B cell (primary cell): Measurements from ENCODE around the gene CERS1. TPM values are rescaled to one million over a fixed set of nuclear protein-coding genes. Genes with fewer than 3 reads are reported as not detected.

Experiments used
- ATAC-seq: fragments of 200-7000 bp; cut with Tn5 transposase; one replicate; pipeline ENCODE4 v1.10.0; 2021; ENCODE audit warnings: low read depth, mild to moderate bottlenecking, moderate number of reproducible peaks, moderate library complexity
- CTCF ChIA-PET: fragments of 350-600 bp; sonication (Branson Sonifier 250); formaldehyde crosslinking; loops from one replicate; lab custom pipeline; 2021; ENCODE audit warnings: antibody characterized with exemption, inconsistent platforms; lab: Charles Lee
- POLR2A ChIA-PET: fragments of 350-600 bp; sonication (Branson Sonifier 250); formaldehyde crosslinking; loops from one replicate; lab custom pipeline; 2021; ENCODE audit warnings: antibody characterized with exemption; lab: Charles Lee
- DNase-seq: peaks from one replicate; pipeline ENCODE4 v3.0.0; 2013
- H2AFZ ChIP-seq: 2 replicates; pipeline ENCODE4 v1.6.1; 2012; ENCODE audit warnings: mild to moderate bottlenecking, low read depth, low read length; ENCODE audit not compliant: insufficient read depth, poor library complexity, severe bottlenecking
- H3K27ac ChIP-seq, 2 donors: 1 replicate in 1 of 2; 2 replicates in 1 of 2; pipeline ENCODE4 v1.5.1; 2012 to 2013; ENCODE audit warnings: low read length in 2 of 2, mild to moderate bottlenecking in 2 of 2, moderate library complexity in 1 of 2
- H3K27me3 ChIP-seq, 4 experiments: fragments of 200-600 bp in 1 of 4; sonication (generic) in 1 of 4; replicated peaks in 1 of 4; 1 replicate in 2 of 4; 2 replicates in 2 of 4; pipeline versions ENCODE4 v1.6.1 to v1.7.0; 2013 to 2016; ENCODE audit warnings: low read length in 3 of 4, mild to moderate bottlenecking in 2 of 4, mixed read lengths in 1 of 4, moderate library complexity in 1 of 4; ENCODE audit not compliant: insufficient read depth in 4 of 4, control insufficient read depth in 3 of 4; ENCODE audit errors: control extremely low read depth in 1 of 4
- H3K36me3 ChIP-seq, 2 experiments: replicated peaks in 1 of 2; 1 replicate in 1 of 2; 2 replicates in 1 of 2; pipeline versions ENCODE4 v1.6.1 to v1.7.1; 2013; ENCODE audit warnings: low read length in 1 of 2; ENCODE audit not compliant: insufficient read depth in 2 of 2, control insufficient read depth in 1 of 2; ENCODE audit errors: control extremely low read depth in 1 of 2, extremely low read depth in 1 of 2
- H3K4me1 ChIP-seq, 2 donors: fragments of 200-600 bp in 1 of 2; sonication (generic) in 1 of 2; 1 replicate in 1 of 2; 2 replicates in 1 of 2; pipeline versions ENCODE4 v1.5.1 to v1.6.1; 2013 to 2017; ENCODE audit warnings: low read length in 2 of 2; ENCODE audit not compliant: control insufficient read depth in 2 of 2, insufficient read depth in 2 of 2
- H3K4me2 ChIP-seq: replicated peaks from 2 replicates; pipeline ENCODE3; 2012; ENCODE audit warnings: mild to moderate bottlenecking, low read depth, low read length; ENCODE audit not compliant: poor library complexity, severe bottlenecking
- H3K4me3 ChIP-seq, 5 experiments: fragments of 200-600 bp in 1 of 5; sonication (generic) in 1 of 5; 1 replicate in 3 of 5; 2 replicates in 2 of 5; pipeline versions ENCODE4 v1.5.1 to v1.7.0; 2011 to 2016; ENCODE audit warnings: low read length in 4 of 5, mild to moderate bottlenecking in 4 of 5, low read depth in 2 of 5, control low read depth in 1 of 5, moderate library complexity in 1 of 5; ENCODE audit not compliant: insufficient read depth in 1 of 5; ENCODE audit errors: control extremely low read depth in 1 of 5, extremely low read depth in 1 of 5
- H3K79me2 ChIP-seq: fragments of 200-600 bp; sonication (generic); one replicate; pipeline ENCODE4 v1.6.0; 2016; ENCODE audit warnings: low read length; ENCODE audit not compliant: control insufficient read depth, insufficient read depth
- H3K9ac ChIP-seq: fragments of 200-600 bp; sonication (generic); 2 replicates; pipeline ENCODE4 v1.6.1; 2017; ENCODE audit warnings: mild to moderate bottlenecking, low read length, moderate library complexity
- H3K9me3 ChIP-seq, 3 donors: one replicate each; pipeline versions ENCODE4 v1.6.1 to v1.7.1; 2013; ENCODE audit warnings: low read length in 2 of 3; ENCODE audit not compliant: control insufficient read depth in 2 of 3, insufficient read depth in 1 of 3; ENCODE audit errors: control extremely low read depth in 1 of 3
- H4K20me1 ChIP-seq: 2 replicates; pipeline ENCODE4 v1.6.0; 2012; ENCODE audit warnings: mild to moderate bottlenecking, low read length; ENCODE audit not compliant: insufficient read depth, control insufficient read depth, poor library complexity, severe bottlenecking
- H3K27ac Mint-ChIP-seq: one replicate; pipeline ENCODE4 v1.8.0; 2021; ENCODE audit warnings: mixed read lengths
- H3K27me3 Mint-ChIP-seq: one replicate; pipeline ENCODE4 v1.8.0; 2021; ENCODE audit warnings: mixed read lengths
- H3K4me1 Mint-ChIP-seq: one replicate; pipeline ENCODE4 v1.8.0; 2021; ENCODE audit warnings: mixed read lengths
- H3K4me3 Mint-ChIP-seq: one replicate; pipeline ENCODE4 v1.8.0; 2021; ENCODE audit warnings: mixed read lengths
- H3K9me3 Mint-ChIP-seq: one replicate; pipeline ENCODE4 v1.8.0; 2022; ENCODE audit warnings: mixed read lengths; ENCODE audit not compliant: insufficient read depth
- CTCF ChIP-seq: fragments of 200-600 bp; IDR thresholded peaks from one replicate; pipeline ENCODE4 v1.8.0; 2022; ENCODE audit warnings: antibody characterized with exemption, mild to moderate bottlenecking
- EZH2 ChIP-seq: IDR thresholded peaks from 2 replicates; pipeline ENCODE4 v1.6.1; 2012; ENCODE audit warnings: borderline replicate concordance, low read depth, mild to moderate bottlenecking, moderate library complexity, low read length; ENCODE audit not compliant: insufficient read depth, poor library complexity, severe bottlenecking
- WGBS: methylation state at CpG from one replicate; pipeline ENCODE4 v1.1.5; 2013; ENCODE audit warnings: missing lambda C conversion rate; ENCODE audit not compliant: insufficient coverage; 5-methylcytosine and 5-hydroxymethylcytosine counted together
- intact Hi-C: fragments of 100-400 bp; cut with micrococcal nuclease; formaldehyde crosslinking; loops from one replicate; pipeline ENCODE4 v1.10.0; 2022
- polyA plus RNA-seq: library from polyadenylated mRNA; depleted of rRNA; stranded (reverse); fragments of >200 nt; gene quantifications from 2 replicates; pipeline ENCODE4 v1.2.3, GENCODE V29; 2012
- total RNA-seq, 2 donors: library from RNA; stranded (reverse); fragments of 120-200 nt in 1 of 2; gene quantifications; 1 replicate in 1 of 2; 2 replicates in 1 of 2; pipeline versions ENCODE4 v1.2.3 to v1.2.4, GENCODE V29; 2013 to 2022

CERS1 gene
- total and polyA plus RNA-seq, 2 donors (not counting 1 experiment from before 2014, with no cell fraction given): not detected

- H3K4me3 Mint-ChIP-seq: peak within 1 kb of the TSS; percentile 91
- intact Hi-C loops: loop anchor here (1.0 to 5.0 kb wide), 6 partner anchors 44 to 629 kb away; partner anchors contain the start of genes COPE, DDX49, ELL and RAB3A
- peaks cover 34 to 39% of the 10 kb centered on the region in 2 donors for H3K4me1 ChIP-seq
- WGBS: under 1% methylated on average over 96 of the region's 96 CpGs
- peak within 1 kb of the TSS; percentile 97 for H2AFZ ChIP-seq
- peak within 1 kb of the TSS; percentile 92 for H3K27ac Mint-ChIP-seq
- H3K36me3 ChIP-seq: peaks cover 7 to 15% of the 10 kb centered on the region in 2 experiments
- peaks cover 2 to 11% (median 4%) of the 10 kb centered on the region in 3 donors for H3K9me3 ChIP-seq
- H3K9me3 Mint-ChIP-seq: no peaks in the 10 kb centered on the region
- H3K27me3 ChIP-seq: no peaks in the 10 kb centered on the region
- peaks cover 36% of the 10 kb centered on the region for H3K4me1 Mint-ChIP-seq
- peak; percentile 81 for ATAC-seq
- H4K20me1 ChIP-seq: peaks cover 45% of the 10 kb centered on the region
- ChIA-PET POLR2A (interaction anchor here (0.5 to 1.6 kb wide), 4 partner anchors 149 to 261 kb away, joined by 3 to 8 read pairs (median 4); partner anchors contain the start of gene TMEM59L), CTCF (interaction anchor here (0.5 to 6.1 kb wide), 9 partner anchors 12 to 312 kb away, joined by 3 to 41 read pairs (median 3); partner anchors contain the start of gene TMEM59L)
- H3K4me2 ChIP-seq: peak within 1 kb of the TSS; percentile 88
- DNase-seq: peak; percentile 97
- TF ChIP-seq EZH2: no peak
- TF ChIP-seq CTCF: no peak
- peaks cover 49% of the 10 kb centered on the region for H3K79me2 ChIP-seq
- peak within 1 kb of the TSS; percentile 81 for H3K9ac ChIP-seq
- H3K4me3 ChIP-seq: peak within 1 kb of the TSS; percentile 63 to 82 (median 73)
- H3K27me3 Mint-ChIP-seq: peaks cover 8% of the 10 kb centered on the region
- H3K27ac ChIP-seq: peak within 1 kb of the TSS; percentile 60 to 90
These were observed 64.2 kb downstream of the CERS1 start, which contains the start of gene UPF1 for GRCh38 chr19:18831524-18832305. TSS of gene UPF1 (plus strand) at chr19:18831959. CDS start at chr19:18832210, 251 bp downstream.
